NCI-H1092 treated with DMSO at 0.1 percent for 48 hours (cell line): ENCODE data around the gene DCDC1.

ENCODE experiments used
- DNase-seq: peaks from one replicate; lab custom pipeline; 2025; lab: John Stamatoyannopoulos, UW

The DCDC1 gene

DNA sequence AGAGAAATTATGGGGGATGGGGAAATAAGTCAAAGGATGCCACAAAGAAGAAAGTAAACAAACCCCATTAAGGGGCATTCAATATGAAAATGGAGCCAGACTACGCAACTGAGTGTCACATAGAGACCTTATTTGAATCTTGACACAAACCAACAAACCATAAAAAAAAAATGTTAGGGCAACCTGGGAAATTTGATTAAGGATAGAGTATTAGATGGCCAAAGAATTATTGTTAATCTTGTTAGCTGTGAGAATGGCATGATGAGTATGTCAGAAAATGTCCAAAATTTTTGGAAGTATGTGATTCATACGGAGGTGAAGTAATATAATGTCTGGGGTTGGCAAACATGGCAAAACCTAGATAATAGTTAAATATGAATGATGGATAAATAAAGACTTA lies 461.3 kb downstream of the DCDC1 start:
- no peak for DNase-seq

DNA sequence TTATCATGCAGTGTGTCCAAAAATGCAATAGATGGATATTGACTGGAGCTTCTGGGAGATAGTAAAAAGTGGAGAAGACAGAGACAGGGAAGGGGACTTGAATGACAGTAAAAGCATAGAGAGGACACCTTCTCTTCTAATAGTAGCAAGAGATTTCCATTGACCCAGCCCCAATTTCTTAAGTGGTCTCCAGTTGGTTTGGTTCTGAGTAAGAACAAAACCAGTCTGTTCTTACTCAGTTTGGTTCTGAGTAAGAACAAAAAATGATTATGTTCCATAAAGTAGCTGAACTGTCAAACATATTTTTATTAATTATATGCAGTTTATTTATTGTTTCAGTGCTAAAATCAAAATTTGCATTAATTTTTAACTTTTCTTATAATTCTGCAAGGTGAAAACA lies 466.6 kb downstream of the DCDC1 start:
- DNase-seq: no peak

DNA sequence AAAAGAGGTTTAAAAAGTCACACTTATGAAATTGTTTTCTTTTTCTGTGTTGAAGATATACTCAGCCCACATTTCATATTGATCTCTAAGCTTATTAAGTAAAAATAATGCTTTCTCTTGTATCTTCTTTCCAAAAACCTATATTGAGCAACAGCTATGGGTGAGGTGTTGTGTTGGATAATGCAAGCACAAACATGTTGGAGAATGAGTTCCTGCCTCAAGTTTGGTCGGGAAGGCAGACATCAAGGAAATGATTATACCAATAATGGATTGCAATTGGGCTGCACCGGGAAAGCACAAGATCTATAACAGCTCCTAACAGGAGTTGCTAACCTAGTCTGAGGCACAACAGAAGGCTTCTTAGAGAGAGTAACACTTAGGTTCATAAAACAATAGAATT lies 474.5 kb downstream of the DCDC1 start:
- no peak for DNase-seq

DNA sequence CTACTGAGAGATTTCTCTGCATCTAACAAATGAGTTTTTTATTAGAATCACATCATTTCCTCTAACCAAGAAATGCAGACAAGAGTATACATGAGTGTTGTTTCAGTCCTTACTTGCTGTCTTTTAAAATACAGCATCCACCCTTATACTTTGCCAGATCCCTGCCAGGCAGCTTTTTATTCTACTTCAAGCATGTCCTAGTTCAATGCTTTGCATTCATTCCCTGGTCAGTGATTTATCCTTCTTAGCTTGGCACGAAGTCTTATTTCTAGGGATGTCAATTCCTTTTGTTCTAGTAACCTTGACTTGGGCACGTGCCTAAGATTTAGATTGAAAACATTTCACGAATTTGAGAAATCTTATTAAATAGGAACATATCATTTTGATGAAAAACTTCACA lies 476.2 kb downstream of the DCDC1 start:
- no peak for DNase-seq

DNA sequence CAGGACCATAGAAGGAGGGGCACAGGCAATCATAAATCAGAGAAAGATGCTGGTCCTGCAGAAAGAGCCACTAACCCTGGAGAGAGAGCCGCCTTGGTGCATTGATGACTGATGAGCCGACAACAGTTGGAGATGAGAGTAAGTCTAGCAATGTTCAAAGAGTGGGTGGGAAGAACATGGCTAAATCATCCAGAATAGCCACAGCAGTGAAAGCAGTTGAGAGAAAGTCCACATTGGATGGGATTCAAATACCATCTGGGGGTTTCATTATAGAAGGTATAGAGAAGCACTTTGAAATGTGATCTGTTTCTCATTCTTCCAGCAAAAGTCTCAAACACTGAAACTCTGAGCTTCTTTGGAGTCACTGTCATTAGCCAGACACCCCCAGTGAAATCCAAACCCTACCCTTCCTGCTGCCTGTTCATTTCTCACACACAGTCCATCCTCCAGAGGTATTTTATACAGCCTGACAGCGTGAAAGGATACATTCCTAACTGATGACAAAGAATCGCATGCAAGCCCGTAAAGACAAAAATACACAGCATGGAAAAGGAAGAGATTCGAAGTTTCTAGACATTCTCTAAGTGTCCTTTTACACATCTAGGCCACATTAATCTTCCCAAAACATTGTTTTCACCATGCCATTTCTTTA lies 480.3 kb downstream of the DCDC1 start:
- DNase-seq: no peak

DNA sequence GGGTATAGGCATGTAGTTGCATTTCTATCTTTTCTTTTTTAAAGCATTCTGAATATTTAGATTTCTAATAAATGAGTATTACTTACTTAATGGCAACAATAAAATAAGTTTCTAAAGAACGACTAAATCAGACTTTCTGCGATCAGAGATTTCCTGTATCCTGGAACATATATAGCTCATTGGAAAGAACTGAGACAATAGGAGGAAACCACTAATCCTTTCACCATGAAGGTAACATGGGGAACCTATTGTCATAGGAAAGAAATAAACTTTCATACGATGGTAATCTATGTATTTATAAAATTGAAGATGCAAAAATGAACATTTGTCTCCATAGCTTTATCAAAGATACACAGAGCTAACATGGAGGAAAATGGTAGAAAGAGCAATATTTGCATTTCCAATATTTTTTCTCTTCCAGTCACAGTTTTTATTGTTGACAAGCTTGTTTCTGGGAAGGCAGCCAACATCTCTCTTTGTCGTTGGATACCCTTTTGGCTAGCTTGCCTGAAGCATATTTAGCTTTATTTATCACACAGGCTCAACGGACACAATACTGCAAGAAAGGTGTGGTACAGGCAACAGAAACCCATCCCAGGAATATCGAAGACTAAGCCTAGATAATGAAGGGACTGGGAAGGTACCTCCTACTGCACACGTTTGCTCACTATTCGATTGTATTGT lies 490.1 kb downstream of the DCDC1 start:
- DNase-seq: peak; percentile 96

DNA sequence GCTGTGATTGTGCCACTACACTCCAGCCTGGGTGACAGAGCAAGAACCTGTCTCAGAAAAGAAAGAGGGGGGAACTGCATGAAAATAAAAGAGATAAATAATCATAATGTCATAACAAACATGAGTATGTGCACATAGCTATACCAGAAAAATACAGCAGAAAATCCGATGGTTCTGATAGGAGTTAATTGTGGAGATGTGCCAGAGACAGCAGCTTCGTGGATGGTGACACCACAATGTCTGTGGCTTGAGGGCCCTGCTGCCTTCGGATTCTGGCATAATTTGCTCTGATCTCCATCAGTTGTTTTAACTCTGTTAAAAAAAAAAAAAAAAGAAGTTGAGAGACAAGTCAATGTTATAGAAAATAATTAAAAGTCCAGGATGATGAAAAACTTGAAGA lies 491.1 kb downstream of the DCDC1 start:
- no peak for DNase-seq

DNA sequence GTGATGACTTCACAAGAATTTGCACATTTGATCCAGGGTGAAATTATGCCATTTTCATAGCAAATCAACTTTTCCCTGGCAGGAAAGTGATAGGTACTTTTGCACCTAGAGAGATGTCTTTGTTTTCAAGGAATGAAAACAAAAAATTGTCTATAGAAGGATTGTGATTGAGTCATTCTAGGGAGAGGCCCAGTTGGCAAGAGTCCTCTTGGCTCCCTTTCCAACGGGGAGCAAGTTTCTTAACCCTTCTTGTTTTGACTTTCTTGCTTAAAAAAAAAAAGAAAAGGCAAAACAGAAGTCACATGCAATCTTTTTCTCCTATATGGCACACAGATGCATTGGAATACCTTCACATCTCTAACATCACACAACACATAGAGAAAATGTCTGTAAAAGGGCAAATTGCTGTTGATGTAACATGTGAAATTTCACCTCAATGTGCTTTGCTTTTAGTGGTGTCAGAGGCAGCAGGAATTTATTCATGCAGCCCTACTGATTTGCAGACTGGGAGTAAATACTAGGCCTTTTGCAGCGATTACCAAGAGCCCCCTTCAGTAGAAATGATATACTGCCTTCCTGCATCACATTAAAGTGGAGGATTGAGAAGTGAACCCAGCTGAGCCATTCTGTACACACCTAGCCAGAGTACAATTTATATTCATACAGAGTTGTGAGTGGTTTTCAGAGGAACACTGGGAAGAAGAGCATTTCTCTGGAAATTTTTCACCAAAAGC lies 492.7 kb downstream of the DCDC1 start:
- peak; percentile 40 for DNase-seq

DNA sequence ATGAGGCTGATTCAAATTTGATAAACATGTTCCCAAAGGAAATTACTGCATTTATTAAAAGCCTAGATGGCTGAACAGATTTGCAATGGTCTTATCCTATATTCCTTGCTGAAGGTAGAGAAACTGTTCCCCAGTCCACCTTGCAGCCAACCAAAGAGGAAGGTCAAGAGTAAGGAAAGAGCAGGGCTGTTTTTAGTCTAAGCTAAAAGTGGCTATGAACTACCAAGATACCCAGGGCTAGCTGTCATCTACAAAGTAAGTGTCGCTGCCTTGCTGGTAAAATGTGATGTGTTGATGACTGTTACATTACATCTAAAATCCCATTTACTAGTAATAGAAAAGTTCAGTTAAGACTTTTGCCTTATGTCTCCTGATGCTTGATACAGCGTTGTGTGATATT lies 493.3 kb downstream of the DCDC1 start:
- no peak for DNase-seq

DNA sequence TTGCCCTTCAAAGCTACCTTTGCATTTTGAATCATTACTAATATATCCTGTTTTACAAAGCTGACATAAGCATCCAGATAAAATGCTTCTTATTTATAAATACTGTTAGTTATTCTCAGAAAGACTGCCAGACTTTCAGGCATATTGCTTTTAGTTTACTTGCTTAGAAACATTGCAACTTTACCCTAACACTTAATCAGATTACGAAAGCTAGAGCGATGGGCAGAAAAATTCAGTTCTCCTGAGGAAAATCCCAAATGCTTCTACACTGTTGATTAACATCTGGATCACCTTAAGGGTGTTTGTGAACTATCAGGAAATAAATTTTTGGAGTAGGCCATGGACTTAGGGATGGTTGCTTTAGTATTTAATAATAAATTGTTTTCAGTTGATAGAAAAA lies 493.7 kb downstream of the DCDC1 start:
- no peak for DNase-seq

DNA sequence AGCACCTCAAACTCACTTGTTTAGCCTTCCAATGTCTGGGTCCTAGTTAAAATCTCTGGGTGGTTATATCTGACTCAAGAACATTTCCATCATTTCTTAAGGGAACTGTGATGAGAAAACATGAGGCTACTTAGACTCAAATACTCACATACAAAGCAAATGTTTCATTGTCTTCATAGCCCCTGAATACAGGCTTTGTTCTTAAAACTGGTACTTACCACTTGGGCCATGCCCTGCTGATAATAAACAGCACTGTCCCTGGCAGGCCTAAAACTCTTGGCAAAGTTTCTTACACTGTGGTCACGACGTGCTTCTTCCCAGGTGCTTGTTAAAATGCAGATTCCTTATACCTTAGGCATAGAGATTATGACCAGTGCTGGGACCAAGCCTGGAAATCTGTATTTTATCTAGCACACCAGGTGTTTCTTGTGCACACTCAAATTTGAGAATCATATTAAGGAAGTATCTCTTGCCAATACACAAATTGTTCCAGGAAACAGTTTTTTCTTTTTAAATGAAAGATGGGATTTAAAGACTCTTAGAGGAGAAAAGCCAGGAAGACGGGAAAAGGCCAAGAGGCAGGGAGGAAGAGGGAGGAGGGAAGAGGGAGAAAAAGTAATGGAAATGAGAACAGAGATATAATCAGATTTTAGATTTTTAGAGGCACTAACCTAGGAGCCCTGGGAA lies 495.5 kb downstream of the DCDC1 start:
- DNase-seq: no peak

DNA sequence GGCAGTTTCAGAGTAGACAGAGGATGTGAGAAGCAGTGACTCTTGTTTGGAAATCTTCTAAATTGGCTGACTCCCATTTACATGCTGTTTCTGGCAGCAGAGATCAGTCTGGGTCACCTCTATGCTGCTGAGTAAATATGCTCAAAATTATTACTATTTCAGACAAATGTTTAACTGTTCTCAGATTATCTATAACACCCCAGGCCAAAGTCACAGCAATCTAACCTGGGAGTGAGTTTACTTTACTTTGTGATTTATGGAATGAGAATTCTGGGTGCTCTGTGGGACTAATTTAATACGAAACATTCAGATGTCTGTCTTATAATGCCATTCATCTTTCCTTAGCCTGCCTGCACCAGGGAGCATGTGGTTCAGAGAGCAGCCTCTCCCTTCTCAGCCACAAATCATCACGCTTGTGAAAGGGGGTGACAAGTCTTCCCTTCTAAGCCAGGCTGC lies 500.9 kb downstream of the DCDC1 start:
- no peak for DNase-seq

DNA sequence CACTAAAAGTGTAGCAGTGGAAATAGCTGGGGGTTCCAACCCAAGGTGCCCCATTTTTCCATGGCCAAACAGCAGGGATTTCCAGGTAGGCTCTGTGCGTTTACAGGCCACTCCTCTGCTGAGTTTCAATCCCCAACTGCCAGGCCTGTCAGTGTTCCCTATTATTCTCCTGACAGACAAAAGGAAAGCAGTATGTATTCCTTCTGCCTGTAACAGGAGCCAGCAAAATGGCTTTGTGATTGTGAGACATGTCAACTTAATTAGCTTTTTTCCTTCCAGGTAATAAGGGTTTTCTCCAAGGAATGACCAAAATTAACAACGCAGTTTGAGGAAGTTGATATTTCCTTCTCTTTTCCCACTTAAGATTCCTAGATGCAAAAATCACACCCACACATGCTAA lies 506.3 kb downstream of the DCDC1 start:
- no peak for DNase-seq

DNA sequence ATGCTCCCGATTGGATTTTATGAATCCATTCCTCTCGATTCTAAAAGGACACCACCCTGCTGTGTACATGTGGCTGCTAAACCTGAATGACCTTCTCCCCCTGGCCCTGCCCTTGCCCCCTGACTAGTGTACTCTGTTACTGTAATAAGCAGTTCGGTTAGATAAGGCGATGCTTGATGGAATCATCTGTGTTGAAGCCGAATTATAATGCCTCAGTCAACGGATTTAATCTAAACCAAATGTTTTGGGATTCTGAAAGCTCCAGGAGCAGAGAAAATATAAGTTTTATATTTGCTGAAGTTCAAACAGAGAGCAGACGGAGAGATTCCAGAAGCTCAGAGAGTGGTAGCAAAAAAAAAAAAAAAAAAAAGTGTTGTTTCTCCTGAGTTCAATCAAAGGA lies 508.0 kb downstream of the DCDC1 start:
- DNase-seq: no peak

DNA sequence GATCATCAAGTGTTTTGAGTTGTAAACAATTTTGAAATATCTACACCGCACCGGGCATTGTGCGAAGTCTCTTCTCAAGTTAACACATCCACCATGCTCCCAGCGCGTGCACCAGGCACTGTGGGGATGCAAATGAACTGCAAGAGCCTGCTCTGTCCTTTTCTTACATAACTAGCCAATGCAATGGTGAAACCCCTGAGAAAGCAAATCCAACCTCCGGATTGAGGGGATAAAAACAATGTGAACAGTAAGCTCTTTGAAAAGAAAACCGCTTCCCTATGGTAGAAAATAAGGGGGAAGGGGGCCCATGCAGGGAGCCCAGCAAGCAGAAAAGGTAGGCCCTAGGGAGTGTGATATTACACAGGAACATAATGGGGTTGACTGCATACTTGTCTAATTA lies 508.5 kb downstream of the DCDC1 start:
- DNase-seq: no peak

DNA sequence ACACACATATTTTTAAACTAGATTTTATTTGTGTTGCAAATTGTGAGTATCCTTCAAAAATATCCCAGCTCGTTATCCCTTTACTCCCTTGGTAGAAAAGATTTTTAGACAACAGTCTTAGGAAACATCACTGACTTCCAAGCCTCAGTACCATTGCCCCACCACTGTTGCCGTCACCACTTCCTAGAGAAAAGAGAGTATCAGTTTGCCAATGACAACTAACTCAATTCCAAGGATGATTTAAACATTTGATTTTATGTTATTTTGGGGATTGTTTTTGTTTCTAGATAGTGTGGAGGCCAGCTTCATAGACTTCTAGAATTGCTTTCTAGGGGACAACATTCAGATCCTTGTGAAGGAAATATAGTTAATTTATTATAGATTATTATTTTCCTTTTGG lies 509.4 kb downstream of the DCDC1 start:
- no peak for DNase-seq

DNA sequence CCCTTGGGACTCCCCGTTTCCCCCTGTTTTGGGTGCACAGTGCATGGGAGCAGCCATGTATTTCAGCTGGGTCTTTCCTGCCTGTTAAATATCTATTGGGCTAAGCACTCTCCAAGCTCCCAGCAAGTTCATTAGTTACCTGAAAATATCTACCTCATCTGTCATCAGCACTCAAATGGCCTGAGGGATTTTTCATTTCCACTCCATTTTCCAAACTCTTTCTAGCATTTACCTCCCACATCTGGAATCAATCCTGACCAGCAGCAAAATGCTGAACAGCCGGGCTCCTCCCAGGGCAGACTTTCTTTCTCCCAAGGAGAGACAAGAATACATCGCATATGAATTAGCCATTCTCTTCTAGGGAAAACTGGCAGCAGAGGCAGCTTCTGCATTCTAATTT lies 509.9 kb downstream of the DCDC1 start:
- DNase-seq: no peak

DNA sequence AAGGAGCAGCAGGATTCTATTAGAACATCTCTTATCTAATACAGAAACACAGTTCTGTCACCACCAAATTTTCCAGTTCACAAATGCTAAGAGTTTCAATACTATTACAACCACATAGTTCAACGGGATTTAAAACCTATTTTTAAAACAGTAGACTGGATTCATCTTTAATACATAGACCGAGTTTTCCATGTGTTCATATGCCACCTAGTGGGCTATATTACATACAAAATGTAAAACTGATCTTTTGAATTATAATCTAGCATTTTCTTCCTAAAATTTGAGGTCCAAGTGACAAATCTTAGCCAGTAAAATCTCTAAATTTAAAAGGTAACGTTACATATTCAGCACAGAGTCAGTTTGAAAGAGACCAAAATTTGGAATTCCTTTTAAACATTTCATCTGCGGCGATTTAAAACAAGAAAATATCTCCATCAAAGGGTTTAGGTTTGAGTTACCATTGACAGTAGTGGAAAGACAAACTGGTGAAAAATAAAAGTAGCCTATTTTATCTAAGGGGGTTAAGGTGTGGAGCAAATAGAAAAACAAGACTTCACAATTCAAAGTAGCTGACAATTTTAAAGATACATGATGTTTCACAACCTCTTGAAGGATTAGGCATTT lies 514.0 kb downstream of the DCDC1 start:
- DNase-seq: peak; percentile 23

DNA sequence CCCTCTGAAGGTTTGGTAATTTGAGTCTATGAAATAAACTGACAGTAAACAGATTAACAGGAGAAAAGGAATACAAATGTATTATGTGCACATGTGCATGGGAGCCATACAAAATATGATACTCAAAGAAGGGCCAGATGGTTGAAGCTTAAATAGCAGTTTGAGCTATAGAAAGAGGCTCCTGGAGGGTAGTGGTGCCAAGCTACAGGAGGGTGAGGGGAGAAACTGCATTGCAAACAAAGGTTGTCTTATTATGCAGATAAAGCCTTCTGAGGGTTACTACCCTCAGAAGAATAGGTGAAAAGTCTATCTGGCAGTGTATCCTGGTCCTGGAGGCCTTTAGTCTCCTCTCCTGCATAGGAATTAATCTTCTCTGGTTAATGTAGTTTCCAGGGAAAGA lies 516.1 kb downstream of the DCDC1 start:
- DNase-seq: peak; percentile 33

DNA sequence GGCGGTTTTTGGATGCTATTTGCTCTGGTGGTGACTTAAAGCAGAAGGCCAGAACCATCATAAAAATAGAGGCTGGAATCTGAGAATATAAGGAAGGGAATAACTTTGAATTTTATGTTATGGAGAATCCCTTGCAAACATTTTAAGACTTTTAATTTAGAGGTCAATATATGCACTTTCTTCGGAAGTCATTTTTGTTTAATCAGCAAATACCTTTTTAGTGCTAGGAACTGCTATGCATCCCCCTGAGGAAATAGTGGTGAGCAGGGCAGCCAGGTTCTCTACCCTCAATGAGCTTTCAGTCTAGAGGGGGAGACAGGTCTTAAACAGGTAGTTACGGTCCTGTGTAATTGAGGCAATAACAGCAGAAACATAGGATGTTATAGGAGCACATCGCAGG lies 516.9 kb downstream of the DCDC1 start:
- no peak for DNase-seq

DNA sequence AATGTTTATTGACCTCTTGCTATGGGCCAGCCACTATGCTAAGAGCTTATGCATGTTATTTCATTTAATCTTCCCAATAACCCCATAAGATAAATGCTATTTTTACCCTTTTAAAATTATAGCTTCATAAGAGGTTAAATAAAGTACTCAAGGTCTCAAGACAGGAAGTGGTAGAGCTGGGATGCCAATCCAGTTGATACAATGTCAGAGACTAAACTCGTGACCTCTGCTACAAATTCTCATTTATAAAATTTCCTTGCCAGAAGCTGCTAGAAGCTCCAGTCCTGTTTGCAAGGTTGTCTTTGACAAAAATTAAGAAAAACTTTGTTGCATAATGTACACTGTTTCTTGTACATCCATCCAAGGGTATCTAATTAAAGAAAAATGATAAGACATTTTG lies 517.4 kb downstream of the DCDC1 start:
- DNase-seq: no peak

DNA sequence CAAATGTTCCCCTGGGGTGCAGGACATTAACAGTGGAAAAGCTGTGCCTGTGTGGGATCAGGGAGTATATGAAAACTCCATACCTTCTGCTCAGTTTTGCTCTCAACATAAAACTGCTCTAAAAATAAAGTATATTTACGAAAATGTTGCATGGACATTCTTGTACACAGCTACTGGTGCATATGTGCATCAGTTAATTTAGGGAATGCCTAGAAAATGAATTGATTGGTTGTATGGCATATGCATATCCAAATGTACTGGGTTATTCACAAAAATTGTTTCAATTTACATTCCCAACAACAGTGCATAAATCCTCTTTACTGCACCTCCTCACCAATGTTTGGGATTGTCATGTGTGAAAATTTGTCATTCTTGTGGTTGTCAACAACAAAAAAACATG lies 532.3 kb downstream of the DCDC1 start:
- no peak for DNase-seq
